Measurements from ENCODE around the gene LIPT1.

Gene LIPT1

DNA sequence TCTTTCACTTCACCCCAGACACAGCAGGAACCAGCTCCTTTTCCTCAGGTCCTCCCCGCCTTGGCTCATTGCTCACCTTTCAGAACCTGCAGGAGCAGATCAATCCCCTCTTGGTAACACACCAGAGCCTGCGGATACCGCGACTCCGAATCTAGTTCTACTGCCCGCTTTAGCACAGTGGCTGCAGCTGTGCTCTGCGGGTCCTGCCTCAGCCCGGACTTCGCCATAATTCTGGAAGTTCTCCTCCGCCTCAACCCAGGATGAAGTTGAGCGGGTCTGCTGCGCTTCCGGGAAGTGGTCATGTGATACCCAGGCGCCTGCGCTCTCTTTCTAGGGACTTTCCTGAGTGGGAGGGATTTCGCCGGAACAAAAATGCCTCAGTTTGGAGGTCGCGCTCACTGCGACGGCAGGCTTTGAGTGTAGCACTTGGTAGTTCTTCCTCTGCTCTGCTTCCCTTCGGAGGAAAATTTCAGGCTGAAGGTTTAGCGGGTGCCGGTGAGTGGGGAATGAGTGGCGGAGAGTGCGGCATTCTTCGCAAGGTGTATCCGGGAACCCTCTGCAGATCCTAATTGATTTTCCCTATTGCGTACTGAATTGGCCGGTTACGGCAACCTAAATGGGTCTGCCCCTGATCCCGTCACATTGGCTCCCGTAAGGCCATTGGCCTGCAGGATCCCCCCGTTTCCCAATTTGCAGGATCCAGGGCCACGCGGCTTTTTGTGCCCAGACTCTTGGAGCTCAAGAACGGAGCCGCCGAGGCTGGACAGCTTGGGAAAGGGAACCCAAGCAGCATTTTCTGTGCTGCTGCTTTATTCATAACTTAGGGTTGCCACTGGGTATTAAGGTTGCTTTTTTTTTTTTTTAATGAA, 26.2 kb downstream of the LIPT1 start, which contains the start of the genes MITD1 and MRPL30 (continued):
- no peak for TF ChIP-seq ZNF777 (tag by site-specific recombination; IDR thresholded peaks at IDR 0.05; ENCODE audit: borderline replicate concordance)
- peak; percentile 75; the same call in 1 of the 2 replicates for TF ChIP-seq ZFP37 (tag by site-specific recombination; IDR thresholded peaks at IDR 0.05)
- TF ChIP-seq ZNF530 (tag by site-specific recombination; IDR thresholded peaks at IDR 0.05; ENCODE audit: low read depth): no peak
- no peak for TF ChIP-seq ZNF555 (tag by site-specific recombination; conservative IDR thresholded peaks at IDR 0.05)
- no peak for TF ChIP-seq ZNF529 (tag by site-specific recombination; IDR thresholded peaks at IDR 0.05; ENCODE audit: insufficient replicate concordance)
- TF ChIP-seq, protein P1, sequence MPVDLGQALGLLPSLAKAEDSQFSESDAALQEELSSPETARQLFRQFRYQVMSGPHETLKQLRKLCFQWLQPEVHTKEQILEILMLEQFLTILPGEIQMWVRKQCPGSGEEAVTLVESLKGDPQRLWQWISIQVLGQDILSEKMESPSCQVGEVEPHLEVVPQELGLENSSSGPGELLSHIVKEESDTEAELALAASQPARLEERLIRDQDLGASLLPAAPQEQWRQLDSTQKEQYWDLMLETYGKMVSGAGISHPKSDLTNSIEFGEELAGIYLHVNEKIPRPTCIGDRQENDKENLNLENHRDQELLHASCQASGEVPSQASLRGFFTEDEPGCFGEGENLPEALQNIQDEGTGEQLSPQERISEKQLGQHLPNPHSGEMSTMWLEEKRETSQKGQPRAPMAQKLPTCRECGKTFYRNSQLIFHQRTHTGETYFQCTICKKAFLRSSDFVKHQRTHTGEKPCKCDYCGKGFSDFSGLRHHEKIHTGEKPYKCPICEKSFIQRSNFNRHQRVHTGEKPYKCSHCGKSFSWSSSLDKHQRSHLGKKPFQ (tag by site-specific recombination; IDR thresholded peaks at IDR 0.05): no peak
- TF ChIP-seq ZNF138 (tag by site-specific recombination; IDR thresholded peaks at IDR 0.05; ENCODE audit: borderline replicate concordance): no peak
- TF ChIP-seq, protein P2, sequence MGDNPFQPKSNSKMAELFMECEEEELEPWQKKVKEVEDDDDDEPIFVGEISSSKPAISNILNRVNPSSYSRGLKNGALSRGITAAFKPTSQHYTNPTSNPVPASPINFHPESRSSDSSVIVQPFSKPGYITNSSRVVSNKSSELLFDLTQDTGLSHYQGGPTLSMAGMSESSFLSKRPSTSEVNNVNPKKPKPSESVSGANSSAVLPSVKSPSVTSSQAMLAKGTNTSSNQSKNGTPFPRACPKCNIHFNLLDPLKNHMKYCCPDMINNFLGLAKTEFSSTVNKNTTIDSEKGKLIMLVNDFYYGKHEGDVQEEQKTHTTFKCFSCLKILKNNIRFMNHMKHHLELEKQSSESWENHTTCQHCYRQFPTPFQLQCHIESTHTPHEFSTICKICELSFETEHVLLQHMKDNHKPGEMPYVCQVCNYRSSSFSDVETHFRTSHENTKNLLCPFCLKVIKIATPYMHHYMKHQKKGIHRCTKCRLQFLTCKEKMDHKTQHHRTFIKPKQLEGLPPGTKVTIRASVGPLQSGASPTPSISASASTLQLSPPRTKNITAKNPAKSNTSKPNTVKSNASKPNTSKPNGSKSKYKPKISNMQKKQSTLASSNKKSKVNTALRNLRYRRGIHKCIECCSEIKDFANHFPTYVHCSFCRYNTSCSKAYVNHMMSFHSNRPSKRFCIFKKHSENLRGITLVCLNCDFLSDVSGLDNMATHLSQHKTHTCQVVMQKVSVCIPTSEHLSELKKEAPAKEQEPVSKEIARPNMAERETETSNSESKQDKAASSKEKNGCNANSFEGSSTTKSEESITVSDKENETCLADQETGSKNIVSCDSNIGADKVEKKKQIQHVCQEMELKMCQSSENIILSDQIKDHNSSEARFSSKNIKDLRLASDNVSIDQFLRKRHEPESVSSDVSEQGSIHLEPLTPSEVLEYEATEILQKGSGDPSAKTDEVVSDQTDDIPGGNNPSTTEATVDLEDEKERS (tag by site-specific recombination; IDR thresholded peaks at IDR 0.05): no peak
- TF ChIP-seq ZNF747 (tag by site-specific recombination; IDR thresholded peaks at IDR 0.05): no peak
- TF ChIP-seq ZNF211 (tag by site-specific recombination; IDR thresholded peaks at IDR 0.05; ENCODE audit: low read depth): no peak
- TF ChIP-seq ZNF350 (tag by site-specific recombination; IDR thresholded peaks at IDR 0.05): no peak
- peak; percentile 74; the same call in 1 of the 2 replicates for TF ChIP-seq KLF8 (tag by site-specific recombination; IDR thresholded peaks at IDR 0.05)
- TF ChIP-seq, protein P3, sequence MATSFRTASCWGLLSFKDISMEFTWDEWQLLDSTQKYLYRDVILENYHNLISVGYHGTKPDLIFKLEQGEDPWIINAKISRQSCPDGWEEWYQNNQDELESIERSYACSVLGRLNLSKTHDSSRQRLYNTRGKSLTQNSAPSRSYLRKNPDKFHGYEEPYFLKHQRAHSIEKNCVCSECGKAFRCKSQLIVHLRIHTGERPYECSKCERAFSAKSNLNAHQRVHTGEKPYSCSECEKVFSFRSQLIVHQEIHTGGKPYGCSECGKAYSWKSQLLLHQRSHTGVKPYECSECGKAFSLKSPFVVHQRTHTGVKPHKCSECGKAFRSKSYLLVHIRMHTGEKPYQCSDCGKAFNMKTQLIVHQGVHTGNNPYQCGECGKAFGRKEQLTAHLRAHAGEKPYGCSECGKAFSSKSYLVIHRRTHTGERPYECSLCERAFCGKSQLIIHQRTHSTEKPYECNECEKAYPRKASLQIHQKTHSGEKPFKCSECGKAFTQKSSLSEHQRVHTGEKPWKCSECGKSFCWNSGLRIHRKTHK (tag by site-specific recombination; IDR thresholded peaks at IDR 0.05): no peak
- TF ChIP-seq WT1 (tag by site-specific recombination; IDR thresholded peaks at IDR 0.05): no peak
- TF ChIP-seq ZNF416 (tag by site-specific recombination; IDR thresholded peaks at IDR 0.05): no peak
- no peak for TF ChIP-seq SCRT1 (tag by site-specific recombination; IDR thresholded peaks at IDR 0.05; ENCODE audit: borderline replicate concordance)
- TF ChIP-seq ZFP41 (tag by site-specific recombination; IDR thresholded peaks at IDR 0.05; ENCODE audit: borderline replicate concordance): no peak
- no peak for TF ChIP-seq ZNF830 (tag by site-specific recombination; IDR thresholded peaks at IDR 0.05; ENCODE audit: low read depth)
- peak; percentile 83 for TF ChIP-seq ZNF600 (tag by site-specific recombination; IDR thresholded peaks at IDR 0.05)
- peak; percentile 43; the same call in 1 of the 2 replicates for TF ChIP-seq ZNF610 (tag by site-specific recombination; IDR thresholded peaks at IDR 0.05; ENCODE audit: borderline replicate concordance)
- no peak for TF ChIP-seq TCF7L2 (IDR thresholded peaks at IDR 0.05; ENCODE audit: borderline replicate concordance, low read depth, low read length)
- TF ChIP-seq ZNF202 (tag by site-specific recombination; IDR thresholded peaks at IDR 0.05; ENCODE audit: borderline replicate concordance): no peak
- TF ChIP-seq, protein P4, sequence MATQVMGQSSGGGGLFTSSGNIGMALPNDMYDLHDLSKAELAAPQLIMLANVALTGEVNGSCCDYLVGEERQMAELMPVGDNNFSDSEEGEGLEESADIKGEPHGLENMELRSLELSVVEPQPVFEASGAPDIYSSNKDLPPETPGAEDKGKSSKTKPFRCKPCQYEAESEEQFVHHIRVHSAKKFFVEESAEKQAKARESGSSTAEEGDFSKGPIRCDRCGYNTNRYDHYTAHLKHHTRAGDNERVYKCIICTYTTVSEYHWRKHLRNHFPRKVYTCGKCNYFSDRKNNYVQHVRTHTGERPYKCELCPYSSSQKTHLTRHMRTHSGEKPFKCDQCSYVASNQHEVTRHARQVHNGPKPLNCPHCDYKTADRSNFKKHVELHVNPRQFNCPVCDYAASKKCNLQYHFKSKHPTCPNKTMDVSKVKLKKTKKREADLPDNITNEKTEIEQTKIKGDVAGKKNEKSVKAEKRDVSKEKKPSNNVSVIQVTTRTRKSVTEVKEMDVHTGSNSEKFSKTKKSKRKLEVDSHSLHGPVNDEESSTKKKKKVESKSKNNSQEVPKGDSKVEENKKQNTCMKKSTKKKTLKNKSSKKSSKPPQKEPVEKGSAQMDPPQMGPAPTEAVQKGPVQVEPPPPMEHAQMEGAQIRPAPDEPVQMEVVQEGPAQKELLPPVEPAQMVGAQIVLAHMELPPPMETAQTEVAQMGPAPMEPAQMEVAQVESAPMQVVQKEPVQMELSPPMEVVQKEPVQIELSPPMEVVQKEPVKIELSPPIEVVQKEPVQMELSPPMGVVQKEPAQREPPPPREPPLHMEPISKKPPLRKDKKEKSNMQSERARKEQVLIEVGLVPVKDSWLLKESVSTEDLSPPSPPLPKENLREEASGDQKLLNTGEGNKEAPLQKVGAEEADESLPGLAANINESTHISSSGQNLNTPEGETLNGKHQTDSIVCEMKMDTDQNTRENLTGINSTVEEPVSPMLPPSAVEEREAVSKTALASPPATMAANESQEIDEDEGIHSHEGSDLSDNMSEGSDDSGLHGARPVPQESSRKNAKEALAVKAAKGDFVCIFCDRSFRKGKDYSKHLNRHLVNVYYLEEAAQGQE (tag by site-specific recombination; IDR thresholded peaks at IDR 0.05): no peak
- TF ChIP-seq ZBTB8A (tag by site-specific recombination; IDR thresholded peaks at IDR 0.05): peak; percentile 46; the same call in 1 of the 2 replicates
- TF ChIP-seq, protein P5, sequence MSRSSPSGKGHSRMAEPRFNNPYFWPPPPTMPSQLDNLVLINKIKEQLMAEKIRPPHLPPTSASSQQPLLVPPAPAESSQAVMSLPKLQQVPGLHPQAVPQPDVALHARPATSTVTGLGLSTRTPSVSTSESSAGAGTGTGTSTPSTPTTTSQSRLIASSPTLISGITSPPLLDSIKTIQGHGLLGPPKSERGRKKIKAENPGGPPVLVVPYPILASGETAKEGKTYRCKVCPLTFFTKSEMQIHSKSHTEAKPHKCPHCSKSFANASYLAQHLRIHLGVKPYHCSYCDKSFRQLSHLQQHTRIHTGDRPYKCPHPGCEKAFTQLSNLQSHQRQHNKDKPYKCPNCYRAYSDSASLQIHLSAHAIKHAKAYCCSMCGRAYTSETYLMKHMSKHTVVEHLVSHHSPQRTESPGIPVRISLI (tag by site-specific recombination; IDR thresholded peaks at IDR 0.05): no peak
- TF ChIP-seq, protein P6, sequence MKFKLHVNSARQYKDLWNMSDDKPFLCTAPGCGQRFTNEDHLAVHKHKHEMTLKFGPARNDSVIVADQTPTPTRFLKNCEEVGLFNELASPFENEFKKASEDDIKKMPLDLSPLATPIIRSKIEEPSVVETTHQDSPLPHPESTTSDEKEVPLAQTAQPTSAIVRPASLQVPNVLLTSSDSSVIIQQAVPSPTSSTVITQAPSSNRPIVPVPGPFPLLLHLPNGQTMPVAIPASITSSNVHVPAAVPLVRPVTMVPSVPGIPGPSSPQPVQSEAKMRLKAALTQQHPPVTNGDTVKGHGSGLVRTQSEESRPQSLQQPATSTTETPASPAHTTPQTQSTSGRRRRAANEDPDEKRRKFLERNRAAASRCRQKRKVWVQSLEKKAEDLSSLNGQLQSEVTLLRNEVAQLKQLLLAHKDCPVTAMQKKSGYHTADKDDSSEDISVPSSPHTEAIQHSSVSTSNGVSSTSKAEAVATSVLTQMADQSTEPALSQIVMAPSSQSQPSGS (tag by site-specific recombination; IDR thresholded peaks at IDR 0.05; ENCODE audit: low read depth): no peak
- no peak for TF ChIP-seq ZNF37A (tag by site-specific recombination; IDR thresholded peaks at IDR 0.05)

Data from HEK293 (cell line).